ENCODE measurements around the gene EP400. TPM values are rescaled to one million over a fixed set of nuclear protein-coding genes. Genes with fewer than 3 reads are reported as not detected.

Gene EP400
- total and polyA plus RNA-seq, 2 of the 8 experiments (the other 6 are each of a cell fraction or from before 2014, with no cell fraction given), result 13.1 to 69.7 TPM

DNA sequence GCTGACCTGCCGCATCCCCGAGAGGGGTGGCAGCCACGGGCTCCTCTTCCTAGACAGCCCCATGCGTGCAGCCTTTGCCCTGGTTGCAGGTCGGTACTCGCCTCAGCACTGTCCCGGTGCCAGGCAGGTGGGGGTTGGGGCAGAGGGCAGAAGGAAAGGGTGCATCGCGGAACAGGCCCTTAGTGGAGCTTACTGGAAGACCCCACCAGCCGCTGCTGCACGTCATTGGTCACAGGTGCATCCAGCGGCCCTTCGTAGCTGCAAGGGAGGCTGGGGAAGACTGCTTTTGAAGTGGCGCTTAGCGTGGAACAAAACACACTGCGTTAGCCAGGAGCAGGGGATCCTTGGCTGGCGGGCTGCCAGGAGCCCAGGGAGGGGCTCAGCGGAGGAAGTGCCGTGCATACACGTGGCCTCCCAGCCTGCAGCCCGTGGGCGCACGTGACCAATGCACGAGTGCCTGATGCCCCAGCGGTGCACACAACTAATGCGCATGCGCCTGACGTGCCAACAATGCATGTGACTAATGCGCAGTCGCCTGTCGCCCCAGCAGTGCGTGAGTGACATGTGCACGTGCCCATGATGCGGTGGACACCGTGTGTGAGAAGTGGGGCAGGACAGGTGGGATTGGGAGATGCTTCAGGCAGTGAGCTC is 5.0 kb upstream of the EP400 start:
- CTCF ChIA-PET (ENCODE audit: partially characterized antibody), result no interaction called here
- no peak for FAIRE-seq
- Histone ChIP-seq H2AFZ (ENCODE audit: low read length) (no peak overlapping the region), H2BK12ac (ENCODE audit: low read depth, low read length) (no peak overlapping the region), H2BK120ac (replicated peaks; ENCODE audit: low read depth, low read length) (no peak overlapping the region), H3K4me2 (ENCODE audit: insufficient read depth in 1 of 2, low read depth in 2 of 2, low read length in 2 of 2) (no peak overlapping the region), H4K8ac (ENCODE audit: extremely low read depth, insufficient read depth, low read length) (no peak overlapping the region), H3K9me3 (ENCODE audit: insufficient read depth in 2 of 2, low read depth in 1 of 2, low read length in 1 of 2) (no peaks in the 10 kb centered on the region), H3K23me2 (ENCODE audit: low read depth, low read length) (no peaks in the 10 kb centered on the region; the same call in 1 of the 2 replicates), H3K4me3 (ENCODE audit: extremely low read depth in 1 of 4, insufficient read depth in 2 of 4, low read depth in 3 of 4, low read length in 4 of 4) (no peak overlapping the region), H3K14ac (ENCODE audit: insufficient read length) (no peak overlapping the region), H4K20me1 (replicated peaks in 1 of 2; ENCODE audit: control insufficient read depth in 1 of 2, insufficient read depth in 2 of 2, low read length in 2 of 2) (peaks cover 0 to 20% of the 10 kb centered on the region in 2 experiments), H3K36me3 (ENCODE audit: control insufficient read depth in 2 of 4, insufficient read depth in 4 of 4, low read length in 3 of 4) (peaks cover 19 to 44% (median 36%) of the 10 kb centered on the region in 4 experiments), H4K5ac (ENCODE audit: insufficient read length, low read depth, low read length) (no peak overlapping the region), H3K23ac (ENCODE audit: insufficient read length) (no peak overlapping the region), H2BK5ac (ENCODE audit: low read depth, low read length) (peak overlapping the region; percentile 88), H3K18ac (ENCODE audit: extremely low read depth, low read length) (no peak overlapping the region), H2BK15ac (ENCODE audit: low read length) (no peak overlapping the region), H3K56ac (replicated peaks; ENCODE audit: insufficient read length, low read depth, low read length) (no peak overlapping the region), H2BK20ac (ENCODE audit: low read length) (no peak overlapping the region), H3K4ac (replicated peaks; ENCODE audit: insufficient read length, low read depth, low read length) (peak overlapping the region; percentile 91), H3K9ac (replicated peaks in 1 of 4; ENCODE audit: extremely low read depth in 1 of 4, low read depth in 3 of 4, low read length in 3 of 4) (no peak overlapping the region), H2AK5ac (ENCODE audit: low read depth, low read length) (no peak overlapping the region), H3K27me3 (replicated peaks in 1 of 4; ENCODE audit: control insufficient read depth in 3 of 4, extremely low read depth in 1 of 4, insufficient read depth in 3 of 4, low read length in 3 of 4) (no peaks in the 10 kb centered on the region), H4K91ac (replicated peaks; ENCODE audit: insufficient read length, low read length) (no peak overlapping the region), H3K4me1 (replicated peaks in 1 of 4; ENCODE audit: control insufficient read depth in 3 of 4, insufficient read depth in 4 of 4, low read length in 3 of 4) (peaks cover 0 to 3% (median 1%) of the 10 kb centered on the region in 4 experiments; a peak in 4 of 7 replicates), H3K79me1 (ENCODE audit: low read depth, low read length) (no peaks in the 10 kb centered on the region), H3K79me2 (ENCODE audit: control insufficient read depth in 1 of 2, insufficient read depth in 2 of 2, low read length in 2 of 2) (no peaks in the 10 kb centered on the region), H3K27ac (ENCODE audit: low read depth, low read length) (no peak overlapping the region)
- TF ChIP-seq POLR2AphosphoS5 (IDR thresholded peaks at IDR 0.05; ENCODE audit: low read depth, low read length), result peak; percentile 64
- TF ChIP-seq ASH2L (IDR thresholded peaks at IDR 0.05; ENCODE audit: low read length), result no peak
- TF ChIP-seq RAD21 (IDR thresholded peaks at IDR 0.05 in 1 of 2, conservative IDR thresholded peaks at IDR 0.05 in 1 of 2; ENCODE audit: low read depth in 2 of 2, low read length in 2 of 2), result no peak
- POLR2A ChIA-PET (ENCODE audit: partially characterized antibody), result interaction anchor here (0.5 to 5.6 kb wide), 15 partner anchors 9 to 115 kb away, joined by 3 to 44 read pairs (median 3); partner anchors contain the start of gene PUS1
- no peak for DNase-seq (ENCODE audit: low read depth in 1 of 2, low spot score in 2 of 2)
- 95% methylated on average over 32 of the region's 35 CpGs; no CpG with 5 or more reads in 1 of the 2 experiments for WGBS, 2 experiments (ENCODE audit: extremely low coverage in 1 of 2, insufficient coverage in 1 of 2, insufficient read length in 1 of 2, insufficient replicate concordance in 2 of 2, low coverage in 1 of 2, low lambda C conversion rate in 2 of 2, missing lambda C conversion rate in 1 of 2)

Data from H1 (cell line).